ENCODE data around the gene CFAP92.

The CFAP92 gene

GRCh38 chr3:129032716-129033115, 38.8 kb upstream of the CFAP92 start:
- Mint-ChIP-seq H3K4me3 (no peak overlapping the region), H3K4me1 (ENCODE audit: low read depth) (peaks cover 16% of the 10 kb centered on the region), H3K36me3 (ENCODE audit: low read depth) (no peaks in the 10 kb centered on the region), H3K9me3 (no peaks in the 10 kb centered on the region), H3K27me3 (no peaks in the 10 kb centered on the region), H3K27ac (no peak overlapping the region)
- no peak for DNase-seq

- Mint-ChIP-seq H3K9me3 (no peaks in the 10 kb centered on the region), H3K36me3 (ENCODE audit: low read depth) (no peaks in the 10 kb centered on the region), H3K27ac (no peak overlapping the region), H3K27me3 (no peaks in the 10 kb centered on the region), H3K4me3 (no peak overlapping the region), H3K4me1 (ENCODE audit: low read depth) (peaks cover 19% of the 10 kb centered on the region)
- no peak for DNase-seq
Measured at GRCh38 chr3:129031476-129032215, 37.8 kb upstream of the CFAP92 start.

- H3K27me3 Mint-ChIP-seq: no peaks in the 10 kb centered on the region
- H3K4me3 Mint-ChIP-seq: no peak overlapping the region
- no peaks in the 10 kb centered on the region for H3K36me3 Mint-ChIP-seq (ENCODE audit: low read depth)
- H3K9me3 Mint-ChIP-seq: no peaks in the 10 kb centered on the region
- H3K4me1 Mint-ChIP-seq (ENCODE audit: low read depth): peaks cover 19% of the 10 kb centered on the region
- DNase-seq: no peak
- H3K27ac Mint-ChIP-seq: no peak overlapping the region
Measured at GRCh38 chr3:129030611-129031010, 36.7 kb upstream of the CFAP92 start.

GRCh38 chr3:129028866-129029265, 35.0 kb upstream of the CFAP92 start:
- no peak for DNase-seq
- Mint-ChIP-seq H3K4me1 (ENCODE audit: low read depth) (peaks cover 15% of the 10 kb centered on the region), H3K27me3 (no peaks in the 10 kb centered on the region), H3K36me3 (ENCODE audit: low read depth) (no peaks in the 10 kb centered on the region), H3K27ac (no peak overlapping the region), H3K9me3 (no peaks in the 10 kb centered on the region), H3K4me3 (no peak overlapping the region)

- no peak for DNase-seq
- Mint-ChIP-seq H3K9me3 (no peaks in the 10 kb centered on the region), H3K36me3 (ENCODE audit: low read depth) (no peaks in the 10 kb centered on the region), H3K27me3 (no peaks in the 10 kb centered on the region), H3K4me3 (peak overlapping the region; percentile 27), H3K4me1 (ENCODE audit: low read depth) (peaks cover 18% of the 10 kb centered on the region), H3K27ac (no peak overlapping the region)
Measured at GRCh38 chr3:129027544-129027880, 33.6 kb upstream of the CFAP92 start.

- DNase-seq: peak; percentile 91
- Mint-ChIP-seq H3K4me3 (peak overlapping the region; percentile 74), H3K9me3 (no peaks in the 10 kb centered on the region), H3K4me1 (ENCODE audit: low read depth) (peaks cover 22% of the 10 kb centered on the region), H3K27ac (peak overlapping the region; percentile 96), H3K27me3 (no peaks in the 10 kb centered on the region), H3K36me3 (ENCODE audit: low read depth) (no peaks in the 10 kb centered on the region)
Measured at GRCh38 chr3:129026728-129027543, 33.1 kb upstream of the CFAP92 start.

- Mint-ChIP-seq H3K9me3 (no peaks in the 10 kb centered on the region), H3K27me3 (no peaks in the 10 kb centered on the region), H3K27ac (peak overlapping the region; percentile 96), H3K36me3 (ENCODE audit: low read depth) (no peaks in the 10 kb centered on the region), H3K4me1 (ENCODE audit: low read depth) (peaks cover 22% of the 10 kb centered on the region), H3K4me3 (peak overlapping the region; percentile 74)
- DNase-seq: peak; percentile 27
Measured at GRCh38 chr3:129025691-129026435, 32.0 kb upstream of the CFAP92 start.

- H3K9me3 Mint-ChIP-seq: no peaks in the 10 kb centered on the region
- no peak overlapping the region for H3K4me3 Mint-ChIP-seq
- H3K4me1 Mint-ChIP-seq (ENCODE audit: low read depth): peaks cover 22% of the 10 kb centered on the region
- H3K36me3 Mint-ChIP-seq (ENCODE audit: low read depth): no peaks in the 10 kb centered on the region
- H3K27me3 Mint-ChIP-seq: no peaks in the 10 kb centered on the region
- DNase-seq: peak; percentile 26
- no peak overlapping the region for H3K27ac Mint-ChIP-seq
Measured at GRCh38 chr3:129025108-129025507, 31.2 kb upstream of the CFAP92 start.

- Mint-ChIP-seq H3K27me3 (no peaks in the 10 kb centered on the region), H3K27ac (no peak overlapping the region), H3K4me3 (no peak overlapping the region), H3K36me3 (ENCODE audit: low read depth) (no peaks in the 10 kb centered on the region), H3K9me3 (no peaks in the 10 kb centered on the region), H3K4me1 (ENCODE audit: low read depth) (peaks cover 22% of the 10 kb centered on the region)
- no peak for DNase-seq
Measured at GRCh38 chr3:129023909-129024308, 30.0 kb upstream of the CFAP92 start.

- Mint-ChIP-seq H3K27ac (no peak overlapping the region), H3K36me3 (ENCODE audit: low read depth) (no peaks in the 10 kb centered on the region), H3K9me3 (no peaks in the 10 kb centered on the region), H3K4me3 (no peak overlapping the region), H3K4me1 (ENCODE audit: low read depth) (peaks cover 25% of the 10 kb centered on the region), H3K27me3 (no peaks in the 10 kb centered on the region)
- DNase-seq: no peak
Measured at GRCh38 chr3:129023008-129023358, 29.1 kb upstream of the CFAP92 start.

GRCh38 chr3:129022114-129023007, 28.5 kb upstream of the CFAP92 start:
- DNase-seq: no peak
- H3K4me1 Mint-ChIP-seq (ENCODE audit: low read depth): peaks cover 31% of the 10 kb centered on the region
- H3K36me3 Mint-ChIP-seq (ENCODE audit: low read depth): no peaks in the 10 kb centered on the region
- H3K27me3 Mint-ChIP-seq: no peaks in the 10 kb centered on the region
- H3K4me3 Mint-ChIP-seq: no peak overlapping the region
- H3K27ac Mint-ChIP-seq: no peak overlapping the region
- no peaks in the 10 kb centered on the region for H3K9me3 Mint-ChIP-seq

- Mint-ChIP-seq H3K9me3 (no peaks in the 10 kb centered on the region), H3K4me1 (ENCODE audit: low read depth) (peaks cover 34% of the 10 kb centered on the region)
- DNase-seq: no peak
Measured at GRCh38 chr3:129021140-129021551, 27.3 kb upstream of the CFAP92 start.

GRCh38 chr3:129020691-129021090, 26.8 kb upstream of the CFAP92 start:
- Mint-ChIP-seq H3K27ac (no peak overlapping the region), H3K27me3 (no peaks in the 10 kb centered on the region), H3K4me1 (ENCODE audit: low read depth) (peaks cover 35% of the 10 kb centered on the region), H3K36me3 (ENCODE audit: low read depth) (no peaks in the 10 kb centered on the region), H3K4me3 (no peak overlapping the region), H3K9me3 (no peaks in the 10 kb centered on the region)
- no peak for DNase-seq

More at GRCh38 chr3:129021140-129021551, 27.3 kb upstream of the CFAP92 start:
- Mint-ChIP-seq H3K36me3 (ENCODE audit: low read depth) (no peaks in the 10 kb centered on the region), H3K27me3 (no peaks in the 10 kb centered on the region), H3K27ac (no peak overlapping the region), H3K4me3 (no peak overlapping the region)

GRCh38 chr3:129019266-129019665, 25.4 kb upstream of the CFAP92 start:
- Mint-ChIP-seq H3K4me3 (no peak overlapping the region), H3K4me1 (ENCODE audit: low read depth) (peaks cover 45% of the 10 kb centered on the region), H3K27me3 (no peaks in the 10 kb centered on the region), H3K9me3 (no peaks in the 10 kb centered on the region), H3K27ac (no peak overlapping the region), H3K36me3 (ENCODE audit: low read depth) (no peaks in the 10 kb centered on the region)
- DNase-seq: no peak

Data from activated T-cell treated with anti-CD3 and anti-CD28 coated beads, Interleukin-2, amount 50 U/mL, for 24 hours (primary cell).